ENCODE results near the gene ZFC3H1. TPM values are rescaled to one million over a fixed set of nuclear protein-coding genes. Genes with fewer than 3 reads are reported as not detected.

ZFC3H1 gene
- total and polyA plus RNA-seq, 9 of the 15 experiments (the other 6 are each of a cell fraction or from before 2014, with no cell fraction given), result 14.8 to 80.5 (median 22.1) TPM

DNA sequence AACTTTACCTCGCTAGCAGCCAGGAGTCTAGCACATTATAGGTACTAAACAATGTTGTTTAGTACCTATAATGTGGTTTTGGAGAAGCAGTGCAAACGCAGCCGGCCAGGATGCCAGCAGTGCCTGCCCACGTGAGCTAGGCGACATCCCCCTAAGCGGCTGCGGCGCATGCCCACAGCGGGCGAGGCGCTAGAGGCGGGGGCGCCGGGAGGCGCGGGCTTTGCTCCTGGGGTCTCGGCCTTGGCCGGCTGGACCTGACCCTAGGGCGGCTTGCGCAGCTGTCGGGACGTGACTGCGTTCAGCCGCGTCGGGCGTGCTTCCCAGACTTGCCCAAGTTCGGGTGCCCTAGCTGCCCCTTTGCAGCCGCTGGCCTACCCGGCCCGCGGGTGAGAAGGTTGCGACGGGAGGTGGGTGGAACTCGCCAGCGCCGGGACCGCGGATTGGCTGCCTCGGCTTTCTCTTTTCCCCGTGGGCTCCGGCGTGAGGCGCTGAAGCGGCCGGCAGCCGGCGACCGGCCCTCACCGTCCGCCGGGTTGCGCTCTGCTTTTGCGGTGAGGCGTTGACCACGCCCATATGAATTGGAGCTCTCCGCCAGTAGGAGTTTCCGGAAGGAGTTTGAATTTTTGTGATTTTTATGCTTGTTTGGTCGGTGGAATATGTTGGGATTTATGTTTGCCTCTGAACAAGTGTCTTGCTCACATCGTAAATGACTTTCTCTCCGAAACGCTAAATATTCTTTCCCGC, 22.4 kb upstream of the ZFC3H1 start, which contains the start of gene TMEM19 (continued):
- TF ChIP-seq U2AF1 (optimal IDR thresholded peaks at IDR 0.05; ENCODE audit: low read depth, low read length) (peak; percentile 76), TBP (optimal IDR thresholded peaks at IDR 0.05; ENCODE audit: low read depth, low read length) (peak; percentile 92), ZNF79 (CRISPR knock-in tag; IDR thresholded peaks at IDR 0.05; ENCODE audit: low read depth) (no peak), NONO (IDR thresholded peaks at IDR 0.05; ENCODE audit: low read depth in 2 of 2, low read length in 1 of 2) (peak in 1 of 2 experiments; percentile 23; a peak in 1 of 4 replicates), RCOR1 (IDR thresholded peaks at IDR 0.05; ENCODE audit: borderline replicate concordance in 1 of 2, low read depth in 2 of 2, low read length in 2 of 2) (no peak; a peak in 1 of 4 replicates), FIP1L1 (IDR thresholded peaks at IDR 0.05; ENCODE audit: low read depth, low read length, poor library complexity, severe bottlenecking) (peak; percentile 66), TRIM24 (IDR thresholded peaks at IDR 0.05) (no peak), KDM1A (IDR thresholded peaks at IDR 0.05) (0 out of 4 replicates have a peak, but pooled peaks of 1 of the 2 experiments have one; percentile 8), GATAD2A (IDR thresholded peaks at IDR 0.05) (peak; percentile 92), TAF1 (IDR thresholded peaks at IDR 0.05; ENCODE audit: control insufficient read depth, extremely low read depth, insufficient read depth, low read length, severe bottlenecking) (peak; percentile 54), HNRNPL (IDR thresholded peaks at IDR 0.05; ENCODE audit: low read depth, low read length) (peak; percentile 100), TAL1 (IDR thresholded peaks at IDR 0.05) (no peak), HDAC2 (IDR thresholded peaks at IDR 0.05) (0 out of 2 replicates have a peak, but pooled peaks have one; percentile 38), RAD21 (CRISPR knock-in tag; conservative IDR thresholded peaks at IDR 0.05 in 1 of 2, IDR thresholded peaks at IDR 0.05 in 1 of 2) (peak; percentile 38 to 52; a peak in 3 of 4 replicates)
- TF ChIP-seq, protein P1, sequence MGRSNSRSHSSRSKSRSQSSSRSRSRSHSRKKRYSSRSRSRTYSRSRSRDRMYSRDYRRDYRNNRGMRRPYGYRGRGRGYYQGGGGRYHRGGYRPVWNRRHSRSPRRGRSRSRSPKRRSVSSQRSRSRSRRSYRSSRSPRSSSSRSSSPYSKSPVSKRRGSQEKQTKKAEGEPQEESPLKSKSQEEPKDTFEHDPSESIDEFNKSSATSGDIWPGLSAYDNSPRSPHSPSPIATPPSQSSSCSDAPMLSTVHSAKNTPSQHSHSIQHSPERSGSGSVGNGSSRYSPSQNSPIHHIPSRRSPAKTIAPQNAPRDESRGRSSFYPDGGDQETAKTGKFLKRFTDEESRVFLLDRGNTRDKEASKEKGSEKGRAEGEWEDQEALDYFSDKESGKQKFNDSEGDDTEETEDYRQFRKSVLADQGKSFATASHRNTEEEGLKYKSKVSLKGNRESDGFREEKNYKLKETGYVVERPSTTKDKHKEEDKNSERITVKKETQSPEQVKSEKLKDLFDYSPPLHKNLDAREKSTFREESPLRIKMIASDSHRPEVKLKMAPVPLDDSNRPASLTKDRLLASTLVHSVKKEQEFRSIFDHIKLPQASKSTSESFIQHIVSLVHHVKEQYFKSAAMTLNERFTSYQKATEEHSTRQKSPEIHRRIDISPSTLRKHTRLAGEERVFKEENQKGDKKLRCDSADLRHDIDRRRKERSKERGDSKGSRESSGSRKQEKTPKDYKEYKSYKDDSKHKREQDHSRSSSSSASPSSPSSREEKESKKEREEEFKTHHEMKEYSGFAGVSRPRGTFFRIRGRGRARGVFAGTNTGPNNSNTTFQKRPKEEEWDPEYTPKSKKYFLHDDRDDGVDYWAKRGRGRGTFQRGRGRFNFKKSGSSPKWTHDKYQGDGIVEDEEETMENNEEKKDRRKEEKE (IDR thresholded peaks at IDR 0.05; ENCODE audit: borderline replicate concordance in 1 of 2, control insufficient read depth in 1 of 2, low read depth in 2 of 2, low read length in 1 of 2), result no peak
- TF ChIP-seq, protein P2, sequence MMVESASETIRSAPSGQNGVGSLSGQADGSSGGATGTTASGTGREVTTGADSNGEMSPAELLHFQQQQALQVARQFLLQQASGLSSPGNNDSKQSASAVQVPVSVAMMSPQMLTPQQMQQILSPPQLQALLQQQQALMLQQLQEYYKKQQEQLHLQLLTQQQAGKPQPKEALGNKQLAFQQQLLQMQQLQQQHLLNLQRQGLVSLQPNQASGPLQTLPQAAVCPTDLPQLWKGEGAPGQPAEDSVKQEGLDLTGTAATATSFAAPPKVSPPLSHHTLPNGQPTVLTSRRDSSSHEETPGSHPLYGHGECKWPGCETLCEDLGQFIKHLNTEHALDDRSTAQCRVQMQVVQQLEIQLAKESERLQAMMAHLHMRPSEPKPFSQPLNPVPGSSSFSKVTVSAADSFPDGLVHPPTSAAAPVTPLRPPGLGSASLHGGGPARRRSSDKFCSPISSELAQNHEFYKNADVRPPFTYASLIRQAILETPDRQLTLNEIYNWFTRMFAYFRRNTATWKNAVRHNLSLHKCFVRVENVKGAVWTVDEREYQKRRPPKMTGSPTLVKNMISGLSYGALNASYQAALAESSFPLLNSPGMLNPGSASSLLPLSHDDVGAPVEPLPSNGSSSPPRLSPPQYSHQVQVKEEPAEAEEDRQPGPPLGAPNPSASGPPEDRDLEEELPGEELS (CRISPR knock-in tag; IDR thresholded peaks at IDR 0.05; ENCODE audit: borderline replicate concordance), result peak; percentile 65; the same call in 1 of the 2 replicates
- TF ChIP-seq, protein P3, sequence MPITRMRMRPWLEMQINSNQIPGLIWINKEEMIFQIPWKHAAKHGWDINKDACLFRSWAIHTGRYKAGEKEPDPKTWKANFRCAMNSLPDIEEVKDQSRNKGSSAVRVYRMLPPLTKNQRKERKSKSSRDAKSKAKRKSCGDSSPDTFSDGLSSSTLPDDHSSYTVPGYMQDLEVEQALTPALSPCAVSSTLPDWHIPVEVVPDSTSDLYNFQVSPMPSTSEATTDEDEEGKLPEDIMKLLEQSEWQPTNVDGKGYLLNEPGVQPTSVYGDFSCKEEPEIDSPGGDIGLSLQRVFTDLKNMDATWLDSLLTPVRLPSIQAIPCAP (CRISPR knock-in tag; IDR thresholded peaks at IDR 0.05; ENCODE audit: borderline replicate concordance), result 0 out of 2 replicates have a peak, but pooled peaks have one; percentile 30

Measured in K562 (cell line).